ENCODE data around the gene ZNF611. TPM values are rescaled to one million over a fixed set of nuclear protein-coding genes. Genes with fewer than 3 reads are reported as not detected.
A peak's percentile ranks its signal among the peaks of the same experiment; 100 is the strongest.
"Not testable (repeated sequence)": the region's sequence is repeated elsewhere in the genome, so short reads cannot be mapped to it uniquely, and the experiment has no call there.

The ZNF611 gene
- total RNA-seq, 4 donors from 2014 or later: 7.3 to 9.6 (median 7.6) TPM

GRCh38 chr19:52711661-52712060 is 23.2 kb downstream of the ZNF611 start:
- DNase-seq (ENCODE audit: extremely low spot score); H3K4me3 ChIP-seq; H3K27ac ChIP-seq (replicated peaks in 1 of 4); H3K4me1 ChIP-seq; H3K27me3 ChIP-seq; intact Hi-C loops (cut with DNase I); H3K9me3 ChIP-seq: not testable (repeated sequence)
- H3K36me3 ChIP-seq: peaks cover 35 to 90% (median 67%) of the 10 kb centered on the region in 4 donors
- 85% methylated on average over 3 of the region's 3 CpGs for WGBS

- no peak for DNase-seq (ENCODE audit: extremely low spot score)
- WGBS: 97% methylated on average over 3 of the region's 3 CpGs
- Histone ChIP-seq H3K27ac (replicated peaks in 1 of 4) (no peak overlapping the region), H3K4me3 (no peak overlapping the region), H3K27me3 (no peaks in the 10 kb centered on the region), H3K9me3 (peaks cover 0 to 6% (median 0%) of the 10 kb centered on the region in 4 donors), H3K4me1 (no peaks in the 10 kb centered on the region), H3K36me3 (peaks cover 46 to 96% (median 77%) of the 10 kb centered on the region in 4 donors)
- no peak for TF ChIP-seq EP300 (IDR thresholded peaks at IDR 0.05)
- TF ChIP-seq POLR2A (IDR thresholded peaks at IDR 0.05; ENCODE audit: low read depth): no peak
- TF ChIP-seq POLR2AphosphoS5 (IDR thresholded peaks at IDR 0.05): no peak
- no peak for TF ChIP-seq CTCF (IDR thresholded peaks at IDR 0.05)
- intact Hi-C loops (cut with DNase I): no loop called here
Observed at GRCh38 chr19:52710538-52710937, 24.3 kb downstream of the ZNF611 start.

- Histone ChIP-seq H3K36me3 (peaks cover 38 to 63% (median 55%) of the 10 kb centered on the region in 4 donors), H3K9me3 (peaks cover 0 to 13% (median 0%) of the 10 kb centered on the region in 4 donors)
- H3K27ac ChIP-seq (replicated peaks in 1 of 4); DNase-seq (ENCODE audit: extremely low spot score); H3K4me1 ChIP-seq; intact Hi-C loops (cut with DNase I); H3K27me3 ChIP-seq; H3K4me3 ChIP-seq: not testable (repeated sequence)
- 99% methylated on average over 3 of the region's 3 CpGs for WGBS
Observed at GRCh38 chr19:52705615-52706014, 29.2 kb downstream of the ZNF611 start.

- WGBS: 85% methylated on average over 4 of the region's 4 CpGs
- intact Hi-C loops (cut with DNase I): no loop called here
- no peak overlapping the region for H3K27ac ChIP-seq (replicated peaks in 1 of 4)
- no peaks in the 10 kb centered on the region for H3K4me1 ChIP-seq
- H3K4me3 ChIP-seq: no peak overlapping the region
- no peaks in the 10 kb centered on the region for H3K27me3 ChIP-seq
- H3K36me3 ChIP-seq: peaks cover 26 to 46% (median 42%) of the 10 kb centered on the region in 4 donors
- TF ChIP-seq POLR2A (IDR thresholded peaks at IDR 0.05; ENCODE audit: low read depth) (no peak), CTCF (IDR thresholded peaks at IDR 0.05) (no peak), EP300 (IDR thresholded peaks at IDR 0.05) (no peak), POLR2AphosphoS5 (IDR thresholded peaks at IDR 0.05) (no peak)
- peaks cover 0 to 13% (median 0%) of the 10 kb centered on the region in 4 donors for H3K9me3 ChIP-seq
- DNase-seq (ENCODE audit: extremely low spot score): no peak
Observed at GRCh38 chr19:52703917-52704316, 30.9 kb downstream of the ZNF611 start.

- H3K9me3 ChIP-seq: peaks cover 0 to 9% (median 0%) of the 10 kb centered on the region in 4 donors
- 85% methylated on average over 7 of the region's 7 CpGs for WGBS
- H3K27ac ChIP-seq (replicated peaks in 1 of 4): no peak overlapping the region
- intact Hi-C loops (cut with DNase I): no loop called here
- no peaks in the 10 kb centered on the region for H3K27me3 ChIP-seq
- H3K4me1 ChIP-seq: no peaks in the 10 kb centered on the region
- no peak for TF ChIP-seq EP300 (IDR thresholded peaks at IDR 0.05)
- no peak for TF ChIP-seq CTCF (IDR thresholded peaks at IDR 0.05)
- no peak for TF ChIP-seq POLR2A (IDR thresholded peaks at IDR 0.05; ENCODE audit: low read depth)
- TF ChIP-seq POLR2AphosphoS5 (IDR thresholded peaks at IDR 0.05): no peak
- H3K4me3 ChIP-seq: no peak overlapping the region
- H3K36me3 ChIP-seq: peaks cover 6 to 15% (median 13%) of the 10 kb centered on the region in 4 donors
- DNase-seq (ENCODE audit: extremely low spot score): no peak
Observed at GRCh38 chr19:52700673-52701072, 34.2 kb downstream of the ZNF611 start.

- 25% methylated on average over 1 of the region's 5 CpGs for WGBS
- DNase-seq (ENCODE audit: extremely low spot score); H3K27me3 ChIP-seq; H3K4me3 ChIP-seq; H3K36me3 ChIP-seq; H3K9me3 ChIP-seq; H3K4me1 ChIP-seq; H3K27ac ChIP-seq (replicated peaks in 1 of 4); intact Hi-C loops (cut with DNase I): not testable (repeated sequence)
- peak; percentile 21 to 35 (median 29) for TF ChIP-seq CTCF (IDR thresholded peaks at IDR 0.05)
Observed at GRCh38 chr19:52699555-52699954, 35.3 kb downstream of the ZNF611 start.

Measured in esophagus muscularis mucosa (tissue), 4 donors.